ENCODE data around the gene EPOP. TPM values are rescaled to one million over a fixed set of nuclear protein-coding genes. Genes with fewer than 3 reads are reported as not detected.

The EPOP gene
- total RNA-seq, 4 donors from 2014 or later, result 1.3 to 5.7 (median 4.6) TPM

DNA sequence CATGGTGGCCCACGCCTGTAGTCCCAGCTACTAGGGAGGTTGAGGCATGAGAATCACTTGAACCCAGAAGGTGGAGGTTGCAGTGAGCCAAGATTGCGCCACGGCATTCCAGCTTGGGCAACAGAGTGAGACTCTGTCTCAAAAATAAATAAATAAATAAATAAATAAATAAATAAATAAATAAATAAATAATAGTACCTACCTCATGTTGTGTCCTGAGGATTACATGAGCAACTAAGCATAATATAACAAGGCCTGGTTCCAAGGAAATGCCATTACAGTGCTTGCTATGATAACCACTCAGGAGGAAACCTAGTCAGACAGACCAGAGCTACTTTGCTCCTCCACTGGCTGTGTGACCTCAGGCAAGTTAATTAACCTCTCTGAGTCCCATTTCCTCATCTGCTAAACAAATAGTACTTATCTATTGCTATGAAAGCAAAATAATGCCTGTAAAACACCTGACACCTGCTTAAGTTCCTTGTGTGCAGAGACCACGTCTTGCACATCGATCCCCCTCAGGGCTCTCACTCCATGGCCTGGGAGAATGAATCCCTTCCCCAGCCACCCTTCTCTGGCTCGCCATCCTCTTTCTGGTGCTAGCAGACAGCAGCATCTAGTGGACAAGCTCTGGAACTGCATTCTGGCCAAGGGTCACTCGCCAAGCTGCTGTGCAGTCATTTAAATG is 7.5 kb downstream of the EPOP start:
- peak in 1 of 2 donors; percentile 63 for DNase-seq (ENCODE audit: low spot score in 2 of 2)
- peaks cover 0 to 55% of the 10 kb centered on the region in 2 donors for H3K27me3 ChIP-seq
- 38 to 40% methylated on average over 7 of the region's 7 CpGs for WGBS, 2 donors

DNA sequence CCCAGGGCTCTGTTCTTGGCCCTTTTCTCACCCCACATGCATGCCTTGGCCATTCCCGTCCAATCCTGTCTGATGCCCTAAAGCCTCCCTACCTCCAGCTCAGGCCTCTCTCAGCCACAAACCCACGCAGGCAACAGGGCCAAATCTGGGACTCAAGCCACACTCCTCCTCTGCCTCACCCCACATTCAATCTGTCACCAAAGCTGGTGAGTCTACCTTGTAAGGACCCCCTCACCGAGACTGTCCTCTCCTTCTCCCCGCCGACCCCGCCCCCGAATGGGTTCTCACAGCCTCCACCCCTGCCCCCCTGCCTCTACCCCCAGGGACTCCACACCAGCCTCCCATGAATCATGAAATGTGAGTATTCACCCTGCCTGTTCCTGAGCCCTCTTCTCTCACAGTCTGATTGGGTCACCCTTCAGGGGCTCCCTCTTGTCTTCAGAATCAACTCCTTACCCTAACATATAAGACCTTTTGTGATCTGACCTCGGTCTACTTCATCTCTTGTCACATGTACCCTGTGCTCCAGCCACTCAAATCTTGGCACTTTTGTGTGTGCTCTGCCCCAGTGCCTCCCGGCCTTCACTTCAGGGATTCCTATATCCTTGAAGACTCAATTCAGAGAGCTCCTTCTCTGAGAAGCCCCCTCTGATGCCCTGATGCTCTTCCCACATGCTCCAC is 10.7 kb downstream of the EPOP start:
- Histone ChIP-seq H3K27ac (no peak overlapping the region), H3K9me3 (no peaks in the 10 kb centered on the region), H3K4me3 (no peak overlapping the region), H3K36me3 (no peaks in the 10 kb centered on the region), H3K27me3 (peaks cover 0 to 28% of the 10 kb centered on the region in 2 donors), H3K4me1 (peaks cover 0 to under 1% (median 0%) of the 10 kb centered on the region in 4 donors)
- 78 to 82% methylated on average over 9 of the region's 9 CpGs for WGBS, 2 donors
- TF ChIP-seq EP300 (IDR thresholded peaks at IDR 0.05) (no peak), POLR2A (IDR thresholded peaks at IDR 0.05) (no peak)
- TF ChIP-seq, protein P1, sequence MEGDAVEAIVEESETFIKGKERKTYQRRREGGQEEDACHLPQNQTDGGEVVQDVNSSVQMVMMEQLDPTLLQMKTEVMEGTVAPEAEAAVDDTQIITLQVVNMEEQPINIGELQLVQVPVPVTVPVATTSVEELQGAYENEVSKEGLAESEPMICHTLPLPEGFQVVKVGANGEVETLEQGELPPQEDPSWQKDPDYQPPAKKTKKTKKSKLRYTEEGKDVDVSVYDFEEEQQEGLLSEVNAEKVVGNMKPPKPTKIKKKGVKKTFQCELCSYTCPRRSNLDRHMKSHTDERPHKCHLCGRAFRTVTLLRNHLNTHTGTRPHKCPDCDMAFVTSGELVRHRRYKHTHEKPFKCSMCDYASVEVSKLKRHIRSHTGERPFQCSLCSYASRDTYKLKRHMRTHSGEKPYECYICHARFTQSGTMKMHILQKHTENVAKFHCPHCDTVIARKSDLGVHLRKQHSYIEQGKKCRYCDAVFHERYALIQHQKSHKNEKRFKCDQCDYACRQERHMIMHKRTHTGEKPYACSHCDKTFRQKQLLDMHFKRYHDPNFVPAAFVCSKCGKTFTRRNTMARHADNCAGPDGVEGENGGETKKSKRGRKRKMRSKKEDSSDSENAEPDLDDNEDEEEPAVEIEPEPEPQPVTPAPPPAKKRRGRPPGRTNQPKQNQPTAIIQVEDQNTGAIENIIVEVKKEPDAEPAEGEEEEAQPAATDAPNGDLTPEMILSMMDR (IDR thresholded peaks at IDR 0.05), result no peak
- no peak for DNase-seq (ENCODE audit: low spot score in 2 of 2)

More for the DNA sequence above, 7.5 kb downstream of the EPOP start:
- H3K36me3 ChIP-seq, result no peaks in the 10 kb centered on the region
- H3K9me3 ChIP-seq, result no peaks in the 10 kb centered on the region
- H3K27ac ChIP-seq, result no peak overlapping the region
- TF ChIP-seq EP300 (IDR thresholded peaks at IDR 0.05), result no peak
- TF ChIP-seq, protein P1 (IDR thresholded peaks at IDR 0.05), result peak; percentile 92 to 100 (median 97)
- H3K4me3 ChIP-seq, result no peak overlapping the region
- peaks cover 0 to 11% (median 0%) of the 10 kb centered on the region in 4 donors for H3K4me1 ChIP-seq

DNA sequence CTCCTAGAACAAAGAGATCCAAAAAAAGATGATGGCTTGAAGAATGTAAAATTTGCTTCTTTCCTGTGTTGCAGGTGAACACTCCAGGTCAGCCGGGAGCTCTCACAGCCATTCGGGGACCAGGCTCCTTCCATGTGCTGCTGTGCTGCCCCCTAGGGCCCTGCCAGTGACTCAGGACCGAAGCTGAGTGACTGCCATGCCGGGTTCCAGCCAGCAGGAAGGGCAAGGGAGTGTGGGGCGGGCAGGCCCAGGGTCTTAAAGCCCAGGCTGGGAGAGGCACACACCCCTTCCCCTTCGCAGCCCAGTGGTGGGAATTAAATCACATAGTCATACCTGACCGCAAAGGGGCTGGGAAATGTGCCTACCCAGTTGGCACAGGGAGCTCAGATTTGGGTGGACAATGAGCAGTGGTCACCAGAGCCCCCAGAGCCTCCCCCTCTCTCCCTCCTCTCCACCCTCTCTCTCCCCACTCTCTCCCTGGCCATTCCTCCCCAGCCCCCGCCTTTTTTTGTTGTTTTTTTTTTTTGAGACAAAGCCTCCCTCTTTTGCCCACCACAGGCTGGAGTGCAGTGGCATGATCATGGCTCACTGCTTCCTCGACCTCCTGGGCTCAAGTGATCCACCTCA is 11.5 kb downstream of the EPOP start:
- Histone ChIP-seq H3K36me3 (no peaks in the 10 kb centered on the region), H3K9me3 (no peaks in the 10 kb centered on the region), H3K27me3 (peaks cover 0 to 28% of the 10 kb centered on the region in 2 donors), H3K4me3 (no peak overlapping the region), H3K27ac (no peak overlapping the region), H3K4me1 (peaks cover 0 to 6% (median 0%) of the 10 kb centered on the region in 4 donors)
- TF ChIP-seq POLR2A (IDR thresholded peaks at IDR 0.05), result no peak
- TF ChIP-seq, protein P1 (IDR thresholded peaks at IDR 0.05), result peak; percentile 15 to 44 (median 32)
- 27 to 32% methylated on average over 9 of the region's 9 CpGs for WGBS, 2 donors
- DNase-seq (ENCODE audit: low spot score in 2 of 2), result no peak

DNA sequence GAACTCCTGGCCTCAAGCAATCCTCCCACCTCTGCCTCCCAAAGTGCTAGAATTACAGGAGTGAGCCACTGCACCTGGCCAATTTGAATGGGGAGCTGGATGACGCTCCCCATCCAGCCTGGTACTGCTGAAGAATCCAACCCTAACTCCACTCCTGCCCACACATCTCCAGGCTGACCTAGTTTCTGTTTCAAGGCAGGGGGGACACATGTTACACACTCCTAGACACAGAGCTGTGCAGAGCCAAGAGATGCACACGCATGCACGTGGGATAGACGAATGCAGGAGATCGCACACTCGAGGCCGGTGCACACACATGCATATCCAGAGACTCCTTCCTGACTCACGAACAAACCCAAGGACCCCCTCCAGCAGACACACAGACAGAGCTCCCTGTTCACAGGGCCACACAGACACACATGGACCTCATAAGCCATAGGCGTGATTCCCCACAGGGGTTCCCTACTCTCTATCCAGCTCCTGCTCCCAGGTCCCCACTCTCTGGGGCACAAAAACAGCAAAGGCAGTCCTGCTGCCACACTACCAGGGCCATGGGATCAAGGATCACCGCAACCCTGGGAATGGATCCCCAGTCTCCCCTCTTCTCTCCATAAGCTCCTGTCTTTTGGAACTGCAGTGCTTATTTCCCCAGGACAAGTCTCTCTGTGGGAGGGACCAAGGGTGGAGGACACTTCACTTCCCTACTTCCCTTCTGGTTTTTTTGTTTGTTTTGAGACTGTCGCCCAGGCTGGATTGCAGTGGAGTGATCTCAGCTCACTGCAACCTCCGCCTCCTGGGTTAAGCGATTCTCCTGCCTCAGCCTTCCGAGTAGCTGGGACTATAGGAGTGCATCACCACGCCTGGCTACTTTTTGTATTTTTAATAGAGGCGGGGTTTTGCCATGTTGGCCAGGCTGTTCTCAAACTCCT is 14.4 kb downstream of the EPOP start:
- Histone ChIP-seq H3K27me3 (peaks cover 0 to 48% of the 10 kb centered on the region in 2 donors), H3K36me3 (no peaks in the 10 kb centered on the region), H3K27ac (no peak overlapping the region), H3K9me3 (no peaks in the 10 kb centered on the region), H3K4me3 (no peak overlapping the region), H3K4me1 (peaks cover 0 to 6% (median 0%) of the 10 kb centered on the region in 4 donors)
- DNase-seq (ENCODE audit: low spot score in 2 of 2), result no peak
- no peak for TF ChIP-seq POLR2A (IDR thresholded peaks at IDR 0.05)
- TF ChIP-seq EP300 (IDR thresholded peaks at IDR 0.05), result no peak
- TF ChIP-seq, protein P1 (IDR thresholded peaks at IDR 0.05), result no peak
- 78 to 79% methylated on average over 16 of the region's 16 CpGs for whole genome bisulfite sequencing, 2 donors
